ENCODE measurements around the gene CTRL.

Gene CTRL

GRCh38 chr16:67945392-67945933, 13.8 kb upstream of the CTRL start:
- H3K27ac ChIP-seq (ENCODE audit: extremely low read depth, low read depth, low read length) = no peak overlapping the region
- H3K4me3 ChIP-seq (ENCODE audit: low read depth, low read length) = no peak overlapping the region
- no peaks in the 10 kb centered on the region for H3K9me3 ChIP-seq (ENCODE audit: control insufficient read depth, insufficient read depth, low read depth, low read length)
- POLR2A ChIA-PET = interaction anchor here (2.7 kb wide), 1 partner anchor 10 kb away, joined by 16 read pairs; no protein-coding TSS in a partner anchor
- no peaks in the 10 kb centered on the region for H3K4me1 ChIP-seq (ENCODE audit: control insufficient read depth, insufficient read depth, low read length)
- TF ChIP-seq ZNF366 (tag by site-specific recombination; conservative IDR thresholded peaks at IDR 0.05) (no peak), IKZF3 (tag by site-specific recombination; IDR thresholded peaks at IDR 0.05) (no peak), WT1 (tag by site-specific recombination; IDR thresholded peaks at IDR 0.05) (no peak), ZNF830 (tag by site-specific recombination; IDR thresholded peaks at IDR 0.05; ENCODE audit: low read depth) (no peak), ZNF146 (tag by site-specific recombination; IDR thresholded peaks at IDR 0.05) (no peak), ZNF670 (tag by site-specific recombination; IDR thresholded peaks at IDR 0.05; ENCODE audit: low read depth) (no peak), ZNF514 (tag by site-specific recombination; IDR thresholded peaks at IDR 0.05) (no peak), SP7 (tag by site-specific recombination; IDR thresholded peaks at IDR 0.05) (no peak), PATZ1 (tag by site-specific recombination; IDR thresholded peaks at IDR 0.05) (no peak), MEIS1 (CRISPR knock-in tag; IDR thresholded peaks at IDR 0.05; ENCODE audit: borderline replicate concordance) (no peak), ZNF621 (tag by site-specific recombination; IDR thresholded peaks at IDR 0.05) (no peak)
- TF ChIP-seq, protein P1, sequence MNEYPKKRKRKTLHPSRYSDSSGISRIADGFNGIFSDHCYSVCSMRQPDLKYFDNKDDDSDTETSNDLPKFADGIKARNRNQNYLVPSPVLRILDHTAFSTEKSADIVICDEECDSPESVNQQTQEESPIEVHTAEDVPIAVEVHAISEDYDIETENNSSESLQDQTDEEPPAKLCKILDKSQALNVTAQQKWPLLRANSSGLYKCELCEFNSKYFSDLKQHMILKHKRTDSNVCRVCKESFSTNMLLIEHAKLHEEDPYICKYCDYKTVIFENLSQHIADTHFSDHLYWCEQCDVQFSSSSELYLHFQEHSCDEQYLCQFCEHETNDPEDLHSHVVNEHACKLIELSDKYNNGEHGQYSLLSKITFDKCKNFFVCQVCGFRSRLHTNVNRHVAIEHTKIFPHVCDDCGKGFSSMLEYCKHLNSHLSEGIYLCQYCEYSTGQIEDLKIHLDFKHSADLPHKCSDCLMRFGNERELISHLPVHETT (tag by site-specific recombination; IDR thresholded peaks at IDR 0.05) = no peak
- CTCF ChIA-PET = no interaction called here
- H3K36me3 ChIP-seq (ENCODE audit: control insufficient read depth in 2 of 2, insufficient read depth in 1 of 2, low read length in 2 of 2) = peaks cover 0 to 86% of the 10 kb centered on the region in 2 experiments; a peak in 2 of 3 replicates

DNA sequence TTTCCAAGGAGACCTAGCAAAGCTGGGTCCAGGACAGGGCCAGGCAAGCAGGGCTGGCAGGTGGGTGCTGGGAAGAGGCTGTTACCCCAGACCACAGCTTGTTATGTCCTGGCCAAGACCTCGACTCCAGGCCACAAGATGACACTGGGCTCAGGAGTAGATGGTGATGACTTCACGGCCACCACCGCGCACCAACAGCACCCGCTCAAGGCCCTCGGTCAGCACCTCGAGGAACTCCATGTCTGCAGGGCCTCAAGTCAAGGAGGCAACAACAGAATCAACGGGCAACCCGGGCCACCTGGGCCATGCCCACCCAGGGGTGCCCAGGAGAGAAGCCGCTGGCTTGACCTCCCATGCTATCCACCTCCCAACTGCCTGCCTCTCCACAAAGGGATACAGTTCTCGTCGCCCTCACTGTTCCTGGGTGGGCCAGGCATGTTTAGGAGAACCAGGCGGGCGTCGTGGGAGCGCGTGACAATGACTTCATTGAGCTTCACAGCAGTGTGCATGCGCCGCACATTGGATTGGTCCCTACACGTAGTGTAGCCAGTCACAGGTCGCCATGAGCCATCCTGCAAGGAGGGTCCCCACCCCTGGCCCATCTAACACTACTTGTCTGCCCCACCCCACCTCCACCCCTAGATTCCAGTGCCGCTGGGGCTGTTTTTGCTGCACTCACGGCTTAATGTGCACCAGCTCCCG, 13.2 kb upstream of the CTRL start:
- Histone ChIP-seq H3K27ac (ENCODE audit: extremely low read depth, low read depth, low read length) (no peak overlapping the region), H3K36me3 (ENCODE audit: control insufficient read depth in 2 of 2, insufficient read depth in 1 of 2, low read length in 2 of 2) (peaks cover 0 to 85% of the 10 kb centered on the region in 2 experiments; a peak in 2 of 3 replicates), H3K4me1 (ENCODE audit: control insufficient read depth, insufficient read depth, low read length) (no peaks in the 10 kb centered on the region), H3K9me3 (ENCODE audit: control insufficient read depth, insufficient read depth, low read depth, low read length) (no peaks in the 10 kb centered on the region), H3K4me3 (ENCODE audit: low read depth, low read length) (no peak overlapping the region)
- TF ChIP-seq ZNF19 (tag by site-specific recombination; IDR thresholded peaks at IDR 0.05; ENCODE audit: low read depth) (no peak), ZNF10 (tag by site-specific recombination; IDR thresholded peaks at IDR 0.05) (0 out of 2 replicates have a peak, but pooled peaks have one; percentile 53), HOXD13 (CRISPR knock-in tag; IDR thresholded peaks at IDR 0.05; ENCODE audit: borderline replicate concordance) (no peak), ZNF48 (tag by site-specific recombination; IDR thresholded peaks at IDR 0.05) (no peak), ZNF658 (tag by site-specific recombination; IDR thresholded peaks at IDR 0.05) (no peak), ZNF843 (tag by site-specific recombination; IDR thresholded peaks at IDR 0.05) (no peak), KLF9 (tag by site-specific recombination; IDR thresholded peaks at IDR 0.05; ENCODE audit: low read depth) (no peak), ZNF157 (tag by site-specific recombination; IDR thresholded peaks at IDR 0.05) (no peak), ZNF560 (tag by site-specific recombination; IDR thresholded peaks at IDR 0.05; ENCODE audit: borderline replicate concordance) (no peak)
- POLR2A ChIA-PET = interaction anchor here (2.7 kb wide), 1 partner anchor 9 kb away, joined by 16 read pairs; no protein-coding TSS in a partner anchor
- CTCF ChIA-PET = interaction anchor here (0.7 kb wide), 1 partner anchor 262 kb away, joined by 3 read pairs; no protein-coding TSS in a partner anchor

Data from HEK293 (cell line).